DMS153 (cell line): ENCODE data around the gene CMPK1.
A peak's percentile ranks its signal among the peaks of the same experiment; 100 is the strongest.

Experiments
- DNase-seq: peaks from one replicate; lab custom pipeline; 2025; lab: John Stamatoyannopoulos, UW

CMPK1 gene

GRCh38 chr1:47424336-47424982 lies 90.9 kb downstream of the CMPK1 start:
- peak; percentile 60 for DNase-seq
